GM18870 (cell line): Measurements from ENCODE around the gene SVIL.

ENCODE experiments used
- ATAC-seq: cut with Tn5 transposase; IDR thresholded peaks from one replicate; pipeline ENCODE4 v1.9.1; 2021; ENCODE audit warnings: moderate library complexity; ENCODE audit not compliant: unreplicated experiment

SVIL gene, protein sequence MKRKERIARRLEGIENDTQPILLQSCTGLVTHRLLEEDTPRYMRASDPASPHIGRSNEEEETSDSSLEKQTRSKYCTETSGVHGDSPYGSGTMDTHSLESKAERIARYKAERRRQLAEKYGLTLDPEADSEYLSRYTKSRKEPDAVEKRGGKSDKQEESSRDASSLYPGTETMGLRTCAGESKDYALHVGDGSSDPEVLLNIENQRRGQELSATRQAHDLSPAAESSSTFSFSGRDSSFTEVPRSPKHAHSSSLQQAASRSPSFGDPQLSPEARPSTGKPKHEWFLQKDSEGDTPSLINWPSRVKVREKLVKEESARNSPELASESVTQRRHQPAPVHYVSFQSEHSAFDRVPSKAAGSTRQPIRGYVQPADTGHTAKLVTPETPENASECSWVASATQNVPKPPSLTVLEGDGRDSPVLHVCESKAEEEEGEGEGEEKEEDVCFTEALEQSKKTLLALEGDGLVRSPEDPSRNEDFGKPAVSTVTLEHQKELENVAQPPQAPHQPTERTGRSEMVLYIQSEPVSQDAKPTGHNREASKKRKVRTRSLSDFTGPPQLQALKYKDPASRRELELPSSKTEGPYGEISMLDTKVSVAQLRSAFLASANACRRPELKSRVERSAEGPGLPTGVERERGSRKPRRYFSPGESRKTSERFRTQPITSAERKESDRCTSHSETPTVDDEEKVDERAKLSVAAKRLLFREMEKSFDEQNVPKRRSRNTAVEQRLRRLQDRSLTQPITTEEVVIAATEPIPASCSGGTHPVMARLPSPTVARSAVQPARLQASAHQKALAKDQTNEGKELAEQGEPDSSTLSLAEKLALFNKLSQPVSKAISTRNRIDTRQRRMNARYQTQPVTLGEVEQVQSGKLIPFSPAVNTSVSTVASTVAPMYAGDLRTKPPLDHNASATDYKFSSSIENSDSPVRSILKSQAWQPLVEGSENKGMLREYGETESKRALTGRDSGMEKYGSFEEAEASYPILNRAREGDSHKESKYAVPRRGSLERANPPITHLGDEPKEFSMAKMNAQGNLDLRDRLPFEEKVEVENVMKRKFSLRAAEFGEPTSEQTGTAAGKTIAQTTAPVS (N-terminal part only)

DNA sequence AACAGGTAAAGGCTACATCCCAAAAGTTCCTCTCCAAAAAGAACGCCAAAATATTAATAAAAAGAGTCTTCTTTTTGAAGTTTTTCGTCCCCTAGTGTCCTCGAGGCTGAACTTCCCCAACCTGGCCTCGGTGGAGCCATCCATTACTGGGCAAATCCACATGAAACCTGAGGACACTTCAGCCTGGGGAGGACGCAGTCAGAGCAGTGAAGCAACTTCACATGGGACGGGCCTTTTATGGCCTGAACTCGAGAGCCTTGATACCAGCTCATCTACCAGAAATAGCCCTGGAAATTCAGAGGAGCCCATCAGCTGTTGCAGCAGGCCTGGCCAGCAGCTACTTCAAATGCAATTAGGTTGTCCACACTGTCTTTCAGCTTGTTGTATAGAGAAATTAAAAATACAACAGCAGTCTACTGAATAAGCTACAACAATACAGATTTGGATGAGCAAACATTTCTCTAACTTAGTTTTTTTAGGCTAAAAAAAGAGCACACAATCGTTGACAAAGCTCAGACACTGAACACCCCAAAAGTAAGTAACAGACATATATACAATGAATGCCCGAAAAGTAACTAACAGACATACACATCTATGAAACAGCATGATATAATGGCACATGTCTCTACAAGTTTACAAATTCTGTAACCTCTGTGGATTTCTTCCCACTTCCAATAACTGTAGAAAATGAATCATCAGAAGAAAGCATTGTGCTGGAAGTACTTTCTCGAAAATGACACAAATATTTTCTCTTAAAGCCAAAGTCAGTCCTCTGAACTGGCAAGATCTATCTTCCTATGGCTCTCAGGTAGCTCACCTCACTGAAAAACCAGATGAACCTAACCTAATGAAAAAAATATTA is at the start of gene SVIL:
TSS of gene SVIL (minus strand) at position 208 of the 862 bp plus-strand sequence. CDS start 79,913 bp downstream, outside the sequence.
- ATAC-seq = peak; percentile 4

DNA sequence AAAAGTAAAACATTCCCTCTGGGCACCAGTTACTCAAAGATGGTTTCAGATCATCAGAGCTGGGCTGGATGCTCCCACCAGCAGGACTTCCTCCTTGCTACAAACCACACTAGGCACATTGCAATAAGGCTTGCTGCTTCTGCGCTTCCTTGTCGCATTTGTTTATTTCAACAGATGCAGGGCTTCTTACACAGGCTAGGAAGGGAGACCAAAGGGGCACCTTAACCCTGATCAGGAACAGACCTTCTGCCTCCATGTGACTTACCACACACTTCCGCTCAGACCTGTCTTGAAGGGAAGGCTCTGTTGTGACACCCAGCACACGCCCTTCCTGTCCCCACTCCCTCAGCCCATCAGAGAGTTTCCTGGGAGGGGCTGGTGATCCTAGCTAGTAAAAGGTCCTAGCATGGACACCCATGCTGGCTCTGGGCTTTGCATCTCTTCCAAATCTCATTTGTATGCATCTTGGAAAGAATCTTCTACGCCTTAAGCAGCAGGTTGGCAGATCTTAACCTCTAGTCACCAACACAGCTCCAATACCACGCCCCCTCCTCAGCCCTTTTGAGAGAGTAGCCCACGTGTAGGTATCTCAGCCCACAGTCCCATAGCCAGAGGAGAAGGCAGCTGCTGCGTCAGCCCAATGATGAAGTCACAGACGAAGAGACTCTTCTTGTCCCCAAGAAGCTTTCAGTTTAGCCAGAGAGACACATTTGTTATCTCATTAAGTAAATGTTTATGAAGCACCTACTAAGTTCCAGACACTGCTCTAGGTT is 47.1 kb upstream of the SVIL start:
- peak; percentile 50 for ATAC-seq

DNA sequence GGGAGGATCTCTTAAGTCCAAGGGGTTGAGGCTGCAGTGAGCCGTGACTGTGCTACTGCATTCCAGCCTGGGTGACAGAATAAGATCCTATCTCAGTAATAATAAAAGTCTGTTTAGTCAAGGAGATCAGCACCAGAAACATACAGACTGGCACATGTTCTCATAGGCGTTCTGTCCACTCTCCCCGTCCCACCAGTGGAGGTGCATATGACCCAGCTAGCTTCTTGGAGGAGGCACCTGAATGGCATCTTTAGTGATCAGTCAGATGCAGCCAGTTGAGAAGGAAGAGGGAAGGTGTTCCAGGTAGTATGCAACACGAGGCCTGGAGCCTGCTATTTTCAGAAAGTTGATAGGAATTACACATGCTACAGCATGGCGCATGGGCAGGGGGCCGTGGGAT is 45.3 kb upstream of the SVIL start:
- no peak for ATAC-seq

DNA sequence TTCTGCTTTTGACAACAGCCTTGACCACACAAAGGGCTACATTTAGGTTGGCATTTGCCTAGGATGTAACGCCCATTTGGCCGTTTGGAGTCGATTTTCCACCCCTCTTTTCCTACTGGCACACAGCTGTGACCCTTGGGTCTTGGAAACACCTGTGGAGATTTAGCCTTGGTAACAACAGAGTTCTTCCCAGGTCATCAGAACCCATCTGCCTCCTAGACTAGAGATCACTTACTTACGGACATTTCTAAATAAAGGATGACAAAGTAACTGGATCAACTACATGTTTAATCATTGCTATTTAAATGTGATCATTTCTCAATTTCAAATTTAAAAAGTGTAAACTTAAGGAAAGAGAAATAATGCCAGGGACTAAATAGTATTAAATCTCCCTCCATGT is 42.0 kb upstream of the SVIL start:
- no peak for ATAC-seq

DNA sequence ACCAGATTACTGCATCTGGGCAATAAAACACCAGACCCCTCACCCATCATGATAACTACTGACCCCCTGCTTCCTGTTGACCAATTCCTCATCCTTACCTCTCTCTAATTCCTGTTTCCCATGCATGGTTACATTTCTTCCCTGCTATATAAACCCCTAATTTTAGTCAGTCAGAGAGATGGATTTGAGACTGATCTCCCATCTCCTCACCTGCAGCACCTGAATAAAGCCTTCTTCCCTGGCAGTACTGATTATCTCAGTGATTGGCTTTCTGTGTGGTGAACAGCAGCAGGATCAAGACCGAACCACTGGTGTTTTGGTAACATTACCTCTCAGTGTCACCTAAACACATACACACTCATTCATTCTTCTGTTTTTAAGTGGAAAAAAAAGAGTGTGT is 41.2 kb upstream of the SVIL start:
- ATAC-seq = no peak

DNA sequence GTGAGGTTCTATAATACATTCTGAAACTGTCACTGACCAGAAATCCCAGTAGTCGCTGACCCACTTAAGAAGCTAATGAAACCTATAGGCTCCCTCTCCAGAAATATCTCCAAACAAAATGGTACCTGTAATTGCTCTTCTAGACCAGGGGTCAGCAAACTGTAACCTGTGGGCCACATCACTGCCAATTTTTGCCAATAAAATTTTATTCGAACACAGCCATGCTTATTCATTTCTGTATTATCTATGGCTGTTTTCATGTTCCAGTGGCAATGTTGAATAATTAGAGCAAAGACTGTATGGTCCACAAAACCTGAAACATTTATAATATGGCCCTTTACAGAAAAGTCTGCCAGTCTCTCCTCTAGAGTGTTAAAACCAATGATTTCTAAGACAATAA is 37.2 kb upstream of the SVIL start:
- ATAC-seq = no peak

DNA sequence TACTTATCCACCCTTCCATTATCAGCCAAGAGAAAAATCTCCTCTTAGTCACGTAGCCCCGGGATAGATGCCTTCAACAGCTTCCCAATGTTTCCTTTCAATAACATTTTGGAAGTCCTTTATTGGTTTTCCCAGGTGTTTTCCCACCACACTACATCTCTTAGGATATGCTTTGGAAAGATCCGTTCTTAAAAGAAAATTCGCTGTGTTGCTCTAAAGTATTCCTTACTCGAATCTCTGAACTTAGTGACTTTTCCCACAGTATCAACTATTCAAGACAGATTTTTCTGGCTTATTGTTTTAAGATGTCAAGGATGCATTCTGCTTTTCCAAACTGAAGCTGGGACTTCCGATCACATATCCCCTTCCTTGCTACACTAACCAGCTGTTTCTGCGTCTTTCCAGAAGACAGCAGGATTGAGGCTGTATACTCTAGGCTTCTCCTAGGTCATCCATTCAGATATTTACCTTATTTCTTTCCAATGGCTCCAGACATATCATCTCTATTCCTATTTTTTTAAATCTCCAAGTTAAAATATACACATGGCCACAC is 36.5 kb upstream of the SVIL start:
- ATAC-seq = no peak

DNA sequence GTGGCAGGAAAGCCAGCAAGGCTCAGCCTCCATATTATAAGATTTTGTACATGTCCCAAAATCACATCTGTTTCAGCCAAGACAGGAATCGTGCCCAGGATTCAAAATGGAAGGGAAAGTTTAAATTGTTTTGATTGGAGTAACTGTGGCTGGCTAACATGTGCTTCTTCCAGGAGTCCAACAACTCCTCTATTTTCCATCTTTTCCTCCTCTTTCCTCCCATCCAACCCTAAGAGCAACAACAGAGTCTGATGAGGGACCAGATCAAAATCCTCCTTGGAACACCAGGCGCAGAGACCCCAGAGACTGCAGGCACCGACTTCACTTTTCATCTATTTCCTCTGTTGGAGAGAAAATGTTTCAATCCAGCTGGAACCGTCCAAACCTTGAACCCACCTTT is 36.0 kb upstream of the SVIL start:
- no peak for ATAC-seq

DNA sequence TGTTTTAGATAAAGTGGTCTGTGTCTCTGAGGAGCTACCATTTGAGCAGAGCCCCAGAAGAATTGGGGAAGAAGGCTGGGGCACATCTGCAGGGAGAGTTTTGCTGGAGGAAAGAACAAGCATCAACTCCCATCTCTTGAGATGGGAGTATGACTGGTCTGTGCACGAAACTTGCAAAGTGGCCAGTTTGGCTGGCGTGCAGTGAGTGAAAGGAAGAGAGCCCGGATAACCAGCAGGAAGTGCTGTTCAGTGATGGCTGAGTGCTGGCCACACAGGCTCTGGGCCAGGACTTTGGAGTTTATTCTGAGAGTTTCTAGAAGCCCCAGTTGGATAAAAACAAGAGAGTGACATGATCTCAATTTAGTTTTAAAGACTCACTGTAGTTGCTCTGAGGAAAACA is 34.4 kb upstream of the SVIL start:
- no peak for ATAC-seq

DNA sequence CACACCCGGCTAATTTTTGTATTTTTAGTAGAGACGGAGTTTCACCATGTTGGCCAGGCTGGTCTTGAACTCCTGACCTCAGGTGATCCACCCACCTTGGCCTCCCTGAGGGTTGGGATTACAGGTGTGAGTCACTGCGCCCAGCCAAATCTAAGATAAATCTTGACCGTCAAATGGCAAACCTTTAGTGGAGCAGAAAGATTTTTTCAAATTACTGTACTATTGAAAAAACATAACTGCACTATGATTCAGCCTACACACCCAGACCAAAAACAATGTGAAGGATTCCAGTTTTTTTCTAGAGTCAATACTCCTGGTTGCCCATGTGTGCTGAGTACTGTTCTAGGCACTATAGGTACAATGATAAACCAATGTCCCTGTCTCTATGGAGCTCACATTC is 33.9 kb upstream of the SVIL start:
- no peak for ATAC-seq

DNA sequence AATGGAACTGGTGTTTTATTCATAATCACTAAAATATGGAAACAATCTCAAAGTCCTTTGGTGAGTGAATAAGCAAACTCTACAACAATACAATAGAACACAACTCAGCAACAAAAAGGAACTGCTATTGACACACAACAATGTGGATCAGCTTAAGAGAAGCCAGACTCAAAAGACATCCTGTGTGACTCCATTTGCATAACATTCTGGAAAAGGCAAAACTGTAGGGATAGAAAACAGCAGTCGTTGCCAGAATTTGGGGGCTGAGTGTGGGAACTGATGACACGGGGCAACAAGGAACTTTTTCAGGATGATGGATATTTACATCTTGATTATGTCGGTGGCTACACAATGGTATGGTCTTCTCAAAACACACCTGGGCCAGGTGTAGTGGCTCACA is 32.4 kb upstream of the SVIL start:
- no peak for ATAC-seq

DNA sequence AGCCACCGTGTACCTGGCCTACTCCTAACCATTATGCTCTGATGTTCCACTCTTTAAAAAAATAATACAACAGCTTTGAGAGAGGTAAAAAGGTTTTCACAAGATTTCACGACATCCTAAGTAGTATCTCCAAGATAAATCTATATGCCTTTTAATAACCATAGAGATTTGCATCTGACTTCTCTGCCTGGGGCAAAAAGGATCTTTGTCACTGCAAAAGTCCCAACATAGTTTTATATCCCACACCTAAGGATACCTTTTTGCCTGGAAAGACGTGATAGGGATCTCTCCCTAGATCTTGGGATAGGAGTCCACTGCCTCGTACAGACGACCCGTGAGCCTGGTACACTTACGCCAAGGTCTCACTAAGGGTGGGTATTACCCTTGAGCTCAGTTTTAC is 31.4 kb upstream of the SVIL start:
- ATAC-seq = no peak

DNA sequence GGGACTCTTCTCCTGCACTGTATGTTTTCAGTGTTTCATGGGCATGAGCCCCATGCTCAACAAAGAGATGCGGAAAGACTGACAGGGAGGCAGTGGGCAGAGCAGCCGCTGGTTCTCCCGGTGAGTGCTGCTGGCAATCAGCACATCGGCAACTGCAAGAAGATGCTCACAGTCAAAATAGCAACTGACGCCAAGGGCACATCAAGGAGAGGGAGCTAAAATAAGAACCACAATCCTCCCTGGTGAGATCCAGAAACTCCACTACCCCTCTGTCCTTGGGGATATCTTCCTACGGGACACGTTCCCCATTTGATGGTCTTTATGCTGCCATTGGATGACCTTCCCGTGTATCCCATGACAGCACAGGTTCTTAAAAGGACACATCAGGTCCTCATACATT is 28.9 kb upstream of the SVIL start:
- no peak for ATAC-seq

DNA sequence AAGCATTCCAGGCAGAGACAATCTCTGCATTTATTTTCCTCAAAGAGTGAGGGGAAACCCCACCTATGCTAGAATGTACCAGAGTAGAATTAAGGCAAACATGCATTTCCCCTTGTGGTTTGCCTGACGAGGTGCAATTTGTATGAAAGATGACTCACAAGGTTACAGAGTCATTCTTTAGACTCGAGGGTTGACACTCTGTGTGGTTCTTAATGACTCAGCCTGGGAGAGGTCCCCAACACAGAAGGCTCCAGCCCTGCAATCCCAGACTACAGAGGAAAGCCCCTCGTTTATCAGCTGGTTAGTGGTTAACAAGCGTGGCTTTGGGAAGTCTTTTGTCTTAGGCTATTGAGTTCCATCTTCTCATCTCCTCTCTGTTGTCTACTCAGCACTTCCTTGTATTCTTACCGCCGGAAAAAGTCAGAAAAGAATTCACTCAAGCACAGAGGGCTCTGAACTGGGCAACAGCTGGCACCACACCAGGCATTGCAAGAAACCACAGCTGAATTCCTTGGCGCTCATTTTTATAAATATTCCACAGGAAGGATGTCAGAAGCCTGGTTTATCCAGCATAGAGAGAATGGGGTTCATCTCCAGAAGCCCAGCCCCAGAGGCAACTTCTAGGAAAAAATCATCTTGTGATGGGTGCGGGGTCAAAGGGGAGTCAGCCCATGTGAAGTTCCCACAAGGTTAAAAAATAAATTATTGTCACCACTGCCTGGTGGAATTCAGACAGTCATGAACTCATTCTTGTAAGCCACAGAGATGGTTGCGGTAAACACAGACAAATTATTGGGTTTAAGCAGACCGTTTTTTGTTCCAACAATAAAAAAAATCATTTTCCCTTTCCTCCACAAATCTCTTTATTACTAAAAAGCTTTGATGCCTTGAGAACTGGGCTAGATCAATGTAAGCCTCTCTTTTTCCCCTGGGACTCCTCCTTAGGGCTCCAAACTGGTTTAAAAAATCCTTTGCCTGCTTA is 24.5 kb upstream of the SVIL start:
- peak; percentile 98 for ATAC-seq

DNA sequence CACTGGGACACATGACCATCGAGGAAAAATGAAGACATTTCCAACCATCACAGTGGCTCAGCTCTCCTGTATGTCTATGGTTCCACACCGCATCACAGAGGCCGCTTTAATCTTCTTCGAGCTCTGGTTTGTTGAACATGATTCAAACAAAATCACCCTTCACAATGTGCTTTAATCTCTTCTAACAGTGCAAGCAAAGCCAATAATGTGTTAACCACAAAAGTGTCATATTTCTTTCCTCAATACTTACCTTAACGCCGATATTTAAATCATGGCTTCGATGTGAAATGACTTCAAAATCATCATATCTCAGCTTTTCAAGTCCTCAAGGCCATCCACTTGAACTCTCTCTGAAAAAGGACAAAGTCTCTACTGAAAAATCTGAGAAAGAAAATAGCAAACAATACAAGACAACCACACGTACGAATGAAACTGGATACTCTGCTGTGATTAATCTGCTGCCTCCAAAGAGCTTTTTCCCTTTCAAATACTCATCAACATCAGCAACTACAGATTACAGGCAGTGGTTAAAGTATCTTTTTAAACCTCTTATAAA is 23.0 kb upstream of the SVIL start:
- no peak for ATAC-seq

DNA sequence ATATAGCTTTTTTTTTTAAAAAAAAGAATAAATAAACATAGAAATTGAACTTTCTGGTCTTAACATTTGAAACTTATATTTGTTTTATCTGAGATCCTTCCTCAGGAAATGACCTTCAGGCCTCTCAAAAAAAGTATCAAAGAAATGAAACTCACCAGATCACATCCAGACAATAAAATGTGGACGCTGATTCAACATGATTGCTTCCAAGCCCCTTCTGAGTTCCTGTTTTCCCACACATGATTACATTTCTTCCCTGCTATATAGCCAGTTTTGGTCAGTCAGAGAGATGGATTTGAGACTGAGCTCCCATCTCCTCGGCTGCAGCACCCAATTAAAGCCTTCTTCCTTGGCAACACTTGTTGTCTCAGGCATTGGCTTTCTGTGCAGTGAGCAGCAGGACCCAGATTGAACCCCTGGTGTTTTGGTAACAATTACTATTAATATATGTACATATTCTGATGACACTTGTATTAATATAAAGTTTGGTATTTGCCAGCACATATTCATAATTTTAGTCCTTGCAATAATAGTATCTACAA is 21.8 kb upstream of the SVIL start:
- no peak for ATAC-seq

DNA sequence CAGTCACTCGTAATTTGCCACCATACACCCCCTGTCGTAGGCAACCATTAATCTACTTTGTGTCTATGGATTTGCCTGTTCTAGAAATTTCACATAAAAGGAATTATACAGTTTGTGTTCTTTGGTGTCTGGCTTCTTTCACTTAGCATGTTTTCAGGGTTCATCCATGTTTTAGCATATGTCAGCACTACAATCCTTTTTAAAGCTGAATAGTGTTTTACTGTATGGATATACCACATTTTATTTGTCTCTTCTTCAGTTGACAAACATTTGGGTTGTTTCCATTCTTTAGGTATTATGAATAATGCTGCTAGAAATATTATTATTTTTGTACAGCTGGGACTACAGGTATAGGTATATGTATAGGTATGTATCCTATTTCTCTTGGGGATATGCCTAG is 17.4 kb upstream of the SVIL start:
- ATAC-seq = no peak

DNA sequence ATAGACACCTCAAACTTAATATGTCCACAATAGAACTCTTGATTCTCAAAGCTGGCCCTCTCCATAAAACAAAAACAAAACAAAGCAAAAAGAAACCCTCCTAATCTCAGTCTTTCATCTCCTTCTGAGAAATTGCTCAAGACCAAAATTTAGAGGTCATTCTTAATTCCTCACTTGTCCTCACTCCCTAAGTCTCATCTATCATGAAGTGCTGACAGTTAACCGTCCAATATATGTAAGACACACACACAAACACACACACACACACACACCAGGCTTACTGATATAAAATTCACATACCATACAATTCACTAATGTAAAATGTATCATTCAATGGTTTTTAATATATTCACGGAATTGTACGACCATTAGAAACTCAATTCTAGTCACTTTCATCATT is 17.0 kb upstream of the SVIL start:
- ATAC-seq = no peak
